ENCODE results near the gene RADIL. TPM values are rescaled to one million over a fixed set of nuclear protein-coding genes. Genes with fewer than 3 reads are reported as not detected.

Gene RADIL
- polyA plus RNA-seq, 1 donor (not counting 4 experiments of a cell fraction or from before 2014, with no cell fraction given): not detected

DNA sequence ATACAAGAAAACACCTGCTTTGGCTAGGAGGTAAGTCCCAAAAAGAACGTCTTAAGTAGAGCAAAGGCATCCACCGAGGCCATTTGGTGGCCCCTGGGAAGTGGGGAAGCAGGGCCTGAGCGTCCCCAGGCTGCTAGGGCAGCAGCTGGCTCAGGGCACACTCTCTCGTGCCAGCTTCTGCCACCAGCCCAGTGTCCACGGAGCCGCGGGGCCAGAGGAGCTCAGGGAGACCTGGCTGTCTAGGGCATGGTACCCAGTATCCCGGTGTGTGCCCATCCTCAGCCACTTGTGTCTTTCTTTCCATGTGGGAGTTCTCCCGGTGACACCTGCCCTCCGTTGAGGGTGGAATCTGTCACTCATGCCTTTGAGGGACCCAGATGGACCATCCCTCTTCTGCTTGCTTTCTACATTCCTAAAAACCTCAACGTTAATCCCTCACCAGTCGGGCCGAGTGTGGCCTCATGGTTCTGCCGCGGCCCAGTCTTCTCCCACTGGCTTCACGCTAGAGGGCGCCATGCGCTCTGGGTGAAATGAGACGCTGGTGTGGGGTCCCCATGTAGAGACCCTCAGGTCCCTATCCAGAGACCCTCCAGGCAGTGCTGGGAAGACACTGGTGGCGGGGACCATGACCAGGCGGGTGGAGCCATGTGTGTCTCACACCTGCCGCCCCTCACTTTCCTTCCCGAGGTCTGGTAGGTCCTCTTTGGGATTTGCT is 117.6 kb downstream of the RADIL start:
- Histone ChIP-seq H3K4me3 (ENCODE audit: control insufficient read depth in 2 of 3, extremely low read depth in 1 of 3, insufficient read depth in 2 of 3, low read depth in 1 of 3, low read length in 3 of 3) (no peak overlapping the region), H2AFZ (ENCODE audit: control insufficient read depth, low read length) (no peak overlapping the region), H3K27me3 (ENCODE audit: control insufficient read depth, extremely low read depth, insufficient read depth, low read length) (no peaks in the 10 kb centered on the region), H3K4me2 (ENCODE audit: control insufficient read depth, extremely low read depth, insufficient read depth, low read depth, low read length) (no peak overlapping the region), H3K36me3 (ENCODE audit: control insufficient read depth in 2 of 2, extremely low read depth in 1 of 2, insufficient read depth in 2 of 2, low read length in 2 of 2) (peaks cover 33 to 42% of the 10 kb centered on the region in 2 experiments), H3K4me1 (ENCODE audit: control insufficient read depth, extremely low read depth, insufficient read depth, low read length) (peaks cover 10% of the 10 kb centered on the region), H3K9ac (ENCODE audit: control insufficient read depth, extremely low read depth, insufficient read depth, low read length) (no peak overlapping the region), H4K20me1 (ENCODE audit: control insufficient read depth, extremely low read depth, insufficient read depth, low read length) (peaks cover 6% of the 10 kb centered on the region), H3K79me2 (ENCODE audit: control insufficient read depth, insufficient read depth, low read length) (peaks cover 16% of the 10 kb centered on the region), H3K27ac (ENCODE audit: control insufficient read depth, insufficient read depth, low read length) (no peak overlapping the region), H3K9me3 (ENCODE audit: control insufficient read depth, low read depth, low read length) (no peaks in the 10 kb centered on the region), H3K9me1 (ENCODE audit: control insufficient read depth, extremely low read depth, insufficient read depth, low read length) (no peaks in the 10 kb centered on the region)
- FAIRE-seq (no peak), DNase-seq (ENCODE audit: low read depth, low spot score) (no peak)
- TF ChIP-seq, protein P1, sequence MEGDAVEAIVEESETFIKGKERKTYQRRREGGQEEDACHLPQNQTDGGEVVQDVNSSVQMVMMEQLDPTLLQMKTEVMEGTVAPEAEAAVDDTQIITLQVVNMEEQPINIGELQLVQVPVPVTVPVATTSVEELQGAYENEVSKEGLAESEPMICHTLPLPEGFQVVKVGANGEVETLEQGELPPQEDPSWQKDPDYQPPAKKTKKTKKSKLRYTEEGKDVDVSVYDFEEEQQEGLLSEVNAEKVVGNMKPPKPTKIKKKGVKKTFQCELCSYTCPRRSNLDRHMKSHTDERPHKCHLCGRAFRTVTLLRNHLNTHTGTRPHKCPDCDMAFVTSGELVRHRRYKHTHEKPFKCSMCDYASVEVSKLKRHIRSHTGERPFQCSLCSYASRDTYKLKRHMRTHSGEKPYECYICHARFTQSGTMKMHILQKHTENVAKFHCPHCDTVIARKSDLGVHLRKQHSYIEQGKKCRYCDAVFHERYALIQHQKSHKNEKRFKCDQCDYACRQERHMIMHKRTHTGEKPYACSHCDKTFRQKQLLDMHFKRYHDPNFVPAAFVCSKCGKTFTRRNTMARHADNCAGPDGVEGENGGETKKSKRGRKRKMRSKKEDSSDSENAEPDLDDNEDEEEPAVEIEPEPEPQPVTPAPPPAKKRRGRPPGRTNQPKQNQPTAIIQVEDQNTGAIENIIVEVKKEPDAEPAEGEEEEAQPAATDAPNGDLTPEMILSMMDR (optimal IDR thresholded peaks at IDR 0.05 in 1 of 3, IDR thresholded peaks at IDR 0.05 in 1 of 3, conservative IDR thresholded peaks at IDR 0.05 in 1 of 3; ENCODE audit: extremely low read depth in 1 of 3, insufficient read depth in 2 of 3, low read length in 3 of 3): peak in 1 of 3 experiments; percentile 41
- TF ChIP-seq EZH2 (IDR thresholded peaks at IDR 0.05; ENCODE audit: low read length): no peak
- dilution Hi-C loops (cut with MboI; ENCODE audit: extremely low pct_ligation_motif_present, low sequenced_read_pairs): no loop called here

DNA sequence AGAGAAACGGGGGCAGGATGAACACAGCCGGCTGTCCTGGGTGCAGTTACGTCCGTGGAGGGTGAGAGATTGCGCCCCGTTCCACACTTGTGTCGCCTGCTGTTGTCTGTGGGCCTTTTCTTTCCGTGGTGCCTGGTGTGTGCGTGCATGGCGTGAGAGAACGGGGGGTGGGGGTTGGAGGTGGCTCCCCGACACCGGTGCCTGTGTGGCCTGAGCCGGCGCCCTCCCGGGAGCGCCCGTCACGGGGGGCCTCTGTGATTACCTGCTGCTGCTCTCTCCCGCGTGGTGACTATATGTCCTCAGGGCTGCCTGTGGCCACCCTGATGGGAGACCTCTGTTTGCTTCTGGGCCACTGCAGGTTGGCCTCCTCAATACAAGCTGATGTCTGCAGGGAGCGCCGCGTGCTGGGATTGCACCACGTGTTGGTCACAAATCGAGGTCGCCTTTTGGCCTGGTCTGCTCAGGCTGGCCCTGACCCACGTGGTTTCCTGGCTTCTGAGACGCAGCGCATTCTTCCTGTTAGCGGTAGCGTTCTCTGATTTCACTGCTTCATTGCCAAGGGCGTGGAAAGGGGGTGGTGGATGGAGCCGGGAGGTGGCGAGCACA is 119.0 kb downstream of the RADIL start:
- Histone ChIP-seq H3K79me2 (ENCODE audit: control insufficient read depth, insufficient read depth, low read length) (peaks cover 16% of the 10 kb centered on the region), H4K20me1 (ENCODE audit: control insufficient read depth, extremely low read depth, insufficient read depth, low read length) (peaks cover 6% of the 10 kb centered on the region), H2AFZ (ENCODE audit: control insufficient read depth, low read length) (no peak overlapping the region), H3K27ac (ENCODE audit: control insufficient read depth, insufficient read depth, low read length) (no peak overlapping the region), H3K4me3 (ENCODE audit: control insufficient read depth in 2 of 3, extremely low read depth in 1 of 3, insufficient read depth in 2 of 3, low read depth in 1 of 3, low read length in 3 of 3) (no peak overlapping the region), H3K36me3 (ENCODE audit: control insufficient read depth in 2 of 2, extremely low read depth in 1 of 2, insufficient read depth in 2 of 2, low read length in 2 of 2) (peaks cover 33 to 43% of the 10 kb centered on the region in 2 experiments), H3K4me1 (ENCODE audit: control insufficient read depth, extremely low read depth, insufficient read depth, low read length) (peaks cover 10% of the 10 kb centered on the region), H3K9ac (ENCODE audit: control insufficient read depth, extremely low read depth, insufficient read depth, low read length) (no peak overlapping the region), H3K27me3 (ENCODE audit: control insufficient read depth, extremely low read depth, insufficient read depth, low read length) (no peaks in the 10 kb centered on the region), H3K9me1 (ENCODE audit: control insufficient read depth, extremely low read depth, insufficient read depth, low read length) (no peaks in the 10 kb centered on the region), H3K4me2 (ENCODE audit: control insufficient read depth, extremely low read depth, insufficient read depth, low read depth, low read length) (no peak overlapping the region), H3K9me3 (ENCODE audit: control insufficient read depth, low read depth, low read length) (no peaks in the 10 kb centered on the region)
- FAIRE-seq (no peak), DNase-seq (ENCODE audit: low read depth, low spot score) (no peak)
- dilution Hi-C loops (cut with MboI; ENCODE audit: extremely low pct_ligation_motif_present, low sequenced_read_pairs): no loop called here
- TF ChIP-seq, protein P1 (optimal IDR thresholded peaks at IDR 0.05 in 1 of 3, IDR thresholded peaks at IDR 0.05 in 1 of 3, conservative IDR thresholded peaks at IDR 0.05 in 1 of 3; ENCODE audit: extremely low read depth in 1 of 3, insufficient read depth in 2 of 3, low read length in 3 of 3): no peak
- no peak for TF ChIP-seq EZH2 (IDR thresholded peaks at IDR 0.05; ENCODE audit: low read length)

Data from keratinocyte (primary cell).